Choroid plexus epithelial cell (primary cell): ENCODE measurements around the gene SYCE1L.
A peak's percentile ranks its signal among the peaks of the same experiment; 100 is the strongest.

Experiments used
- DNase-seq: peaks from one replicate; pipeline ENCODE4 v3.0.0-alpha.2; 2010; ENCODE audit warnings: low read depth
- H3K4me3 ChIP-seq: 2 replicates; pipeline ENCODE4 v1.5.1; 2011; ENCODE audit warnings: low read depth, mild to moderate bottlenecking, control low read depth, low read length, moderate library complexity
- CTCF ChIP-seq: conservative IDR thresholded peaks from 2 replicates; pipeline ENCODE4 v1.5.1; 2011; ENCODE audit warnings: low read depth, mild to moderate bottlenecking, control low read depth, inconsistent platforms, low read length, moderate library complexity

The SYCE1L gene

GRCh38 chr16:77190478-77191258 is 8.5 kb upstream of the SYCE1L start, which contains the start of gene MON1B:
TSS of gene MON1B (plus strand) at chr16:77191190. CDS start at chr16:77191486, 296 bp downstream.
- no peak for TF ChIP-seq CTCF
- H3K4me3 ChIP-seq: peak within 1 kb of the TSS; percentile 91
- peak; percentile 99 for DNase-seq

- peak; percentile 15 for DNase-seq
These were observed 7.8 kb upstream of the SYCE1L start for GRCh38 chr16:77191259-77191969.

GRCh38 chr16:77193377-77193776 is 5.8 kb upstream of the SYCE1L start:
- TF ChIP-seq CTCF: no peak
- H3K4me3 ChIP-seq: no peak overlapping the region
- no peak for DNase-seq

More at GRCh38 chr16:77191259-77191969, 7.8 kb upstream of the SYCE1L start:
- peak overlapping the region; percentile 88 for H3K4me3 ChIP-seq
- TF ChIP-seq CTCF: no peak

- TF ChIP-seq CTCF: no peak
These were observed 4.6 kb upstream of the SYCE1L start for GRCh38 chr16:77194295-77195231.

GRCh38 chr16:77195411-77195810 is 3.8 kb upstream of the SYCE1L start:
- TF ChIP-seq CTCF: no peak
- no peak overlapping the region for H3K4me3 ChIP-seq
- DNase-seq: no peak

More at GRCh38 chr16:77194295-77195231, 4.6 kb upstream of the SYCE1L start:
- DNase-seq: no peak
- H3K4me3 ChIP-seq: no peak overlapping the region

- TF ChIP-seq CTCF: no peak
- DNase-seq: no peak
- no peak overlapping the region for H3K4me3 ChIP-seq
These were observed 1.5 kb upstream of the SYCE1L start for GRCh38 chr16:77197747-77198146.
